Osteoblast (primary cell): ENCODE results near the gene GRPEL2. TPM values are rescaled to one million over a fixed set of nuclear protein-coding genes. Genes with fewer than 3 reads are reported as not detected.

ENCODE experiments used
- DNase-seq: peaks from one replicate; pipeline ENCODE4 v3.0.0; 2011; ENCODE audit warnings: low spot score, mixed read lengths; ENCODE audit not compliant: insufficient read length; ENCODE audit errors: missing footprints
- H2AFZ ChIP-seq: 2 replicates; pipeline ENCODE4 v1.6.0; 2011; ENCODE audit warnings: mild to moderate bottlenecking, low read length
- H3K27ac ChIP-seq: 2 replicates; pipeline ENCODE4 v1.5.1; 2011; ENCODE audit warnings: mild to moderate bottlenecking, low read depth, low read length, moderate library complexity
- H3K27me3 ChIP-seq: 2 replicates; pipeline ENCODE4 v1.6.0; 2012; ENCODE audit warnings: mild to moderate bottlenecking, control low read depth, inconsistent platforms, low read length, moderate library complexity; ENCODE audit not compliant: insufficient read depth
- H3K36me3 ChIP-seq: 2 replicates; pipeline ENCODE4 v1.5.1; 2011; ENCODE audit warnings: mild to moderate bottlenecking, low read length, control low read depth, moderate library complexity; ENCODE audit not compliant: insufficient read depth
- H3K4me1 ChIP-seq: 2 replicates; pipeline ENCODE4 v1.5.1; 2011; ENCODE audit warnings: mild to moderate bottlenecking, low read length, control low read depth, moderate library complexity; ENCODE audit not compliant: insufficient read depth
- H3K4me2 ChIP-seq: 2 replicates; pipeline ENCODE4 v1.6.0; 2011; ENCODE audit warnings: mild to moderate bottlenecking, low read length; ENCODE audit not compliant: insufficient read depth
- H3K4me3 ChIP-seq: fragments of 200-600 bp; sonication (generic); 3 replicates; pipeline ENCODE4 v1.5.1; 2012; ENCODE audit warnings: mild to moderate bottlenecking, low read length, inconsistent platforms; ENCODE audit not compliant: insufficient read depth
- H3K79me2 ChIP-seq: 2 replicates; pipeline ENCODE4 v1.6.0; 2012; ENCODE audit warnings: mild to moderate bottlenecking, low read length, control low read depth, inconsistent platforms; ENCODE audit not compliant: insufficient read depth
- H3K9me3 ChIP-seq: 2 replicates; pipeline ENCODE4 v1.5.1; 2011; ENCODE audit warnings: low read depth, low read length, control low read depth
- H4K20me1 ChIP-seq: 2 replicates; pipeline ENCODE4 v1.6.0; 2012; ENCODE audit warnings: mild to moderate bottlenecking, low read length, control low read depth; ENCODE audit not compliant: insufficient read depth
- CTCF ChIP-seq: IDR thresholded peaks from 2 replicates; pipeline ENCODE4 v1.5.1; 2011; ENCODE audit warnings: mild to moderate bottlenecking, low read depth, low read length, moderate library complexity; ENCODE audit errors: extremely low read depth
- total RNA-seq: library from RNA; depleted of rRNA; stranded (reverse); fragments of >200 nt; gene quantifications from 2 replicates; pipeline ENCODE4 v1.2.3, GENCODE V29; 2012

GRPEL2 gene
- total RNA-seq, 1 donor: 34.7 TPM

DNA sequence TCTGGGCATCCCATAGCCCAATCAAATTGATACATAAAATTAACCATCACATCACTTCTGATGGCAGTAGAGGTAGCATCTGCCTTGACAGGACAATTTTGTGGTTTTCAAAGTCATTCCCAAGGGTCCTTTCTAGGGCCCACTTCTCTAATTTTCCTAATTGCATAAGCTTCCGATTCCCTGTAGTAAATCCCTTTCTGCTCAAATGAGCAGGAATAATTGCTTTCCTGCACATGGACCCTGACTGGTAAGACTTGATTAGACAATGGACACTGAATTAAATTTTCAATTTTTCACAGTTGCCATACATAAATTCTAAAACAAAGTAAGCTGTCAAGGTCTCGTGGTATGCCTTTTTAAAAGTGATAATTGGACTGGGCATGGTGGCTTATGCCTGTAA lies 55.8 kb downstream of the GRPEL2 start:
- H3K9me3 ChIP-seq: no peaks in the 10 kb centered on the region
- no peak for DNase-seq
- no peak overlapping the region for H2AFZ ChIP-seq
- H4K20me1 ChIP-seq: no peaks in the 10 kb centered on the region
- no peaks in the 10 kb centered on the region for H3K79me2 ChIP-seq
- H3K36me3 ChIP-seq: no peaks in the 10 kb centered on the region
- no peak overlapping the region for H3K27ac ChIP-seq
- H3K4me1 ChIP-seq: peaks cover 48% of the 10 kb centered on the region
- H3K4me3 ChIP-seq: no peak overlapping the region
- no peaks in the 10 kb centered on the region for H3K27me3 ChIP-seq
- TF ChIP-seq CTCF: no peak
- no peak overlapping the region for H3K4me2 ChIP-seq

DNA sequence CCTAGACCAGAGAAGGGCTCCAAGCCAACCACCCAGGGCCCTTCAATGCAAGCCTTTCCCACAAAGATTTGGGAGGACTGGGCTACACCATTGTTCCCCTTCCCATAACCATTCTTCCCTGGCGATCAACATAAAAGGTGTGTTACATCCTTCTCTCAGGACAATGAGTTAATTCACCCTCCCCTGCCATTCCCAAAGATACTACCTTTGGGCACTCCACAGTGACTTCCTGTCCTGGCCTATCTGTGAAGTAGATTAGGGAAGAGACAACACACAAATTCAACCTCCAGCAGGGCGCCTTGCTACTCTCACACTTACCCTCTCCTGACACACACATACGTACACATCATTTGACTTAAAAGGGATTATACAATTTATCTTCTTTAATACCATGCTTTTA lies 57.0 kb downstream of the GRPEL2 start:
- H3K79me2 ChIP-seq: peaks cover 11% of the 10 kb centered on the region
- H3K27ac ChIP-seq: no peak overlapping the region
- H3K4me1 ChIP-seq: peaks cover 46% of the 10 kb centered on the region
- H3K36me3 ChIP-seq: no peaks in the 10 kb centered on the region
- DNase-seq: no peak
- H4K20me1 ChIP-seq: peaks cover 3% of the 10 kb centered on the region
- no peak overlapping the region for H2AFZ ChIP-seq
- TF ChIP-seq CTCF: no peak
- H3K4me2 ChIP-seq: no peak overlapping the region
- no peaks in the 10 kb centered on the region for H3K9me3 ChIP-seq
- no peak overlapping the region for H3K4me3 ChIP-seq
- H3K27me3 ChIP-seq: no peaks in the 10 kb centered on the region

Other genes with a start within 250 kb of the GRPEL2 start
- 5.8 and 7.4 TPM in 2 replicates for gene ABLIM3, start 204.0 kb upstream of the GRPEL2 start, total RNA-seq
- 1.1 and 1.5 TPM in 2 replicates for gene AFAP1L1, start 73.6 kb upstream of the GRPEL2 start, total RNA-seq
- gene PCYOX1L, start 12.5 kb downstream of the GRPEL2 start, total RNA-seq: 4.3 and 4.7 TPM in 2 replicates
- 0.29 TPM in 1 of 2 replicates, not detected in the other for gene IL17B, start 33.8 kb downstream of the GRPEL2 start, total RNA-seq
- gene CSNK1A1, start 205.9 kb downstream of the GRPEL2 start, total RNA-seq: 444 and 497 TPM in 2 replicates
- 0.72 and 0.88 TPM in 2 replicates for gene ARHGEF37, start 236.0 kb downstream of the GRPEL2 start, total RNA-seq